ENCODE measurements around the gene CTPS1. TPM values are rescaled to one million over a fixed set of nuclear protein-coding genes. Genes with fewer than 3 reads are reported as not detected.

CTPS1 gene
- total RNA-seq, 1 experiment from 2014 or later: 139 TPM

- intact Hi-C loops (cut with micrococcal nuclease; ENCODE audit: unreplicated experiment): no loop called here
- no peak overlapping the region for H3K27ac ChIP-seq (ENCODE audit: low read depth, low read length, poor library complexity, severe bottlenecking)
- no peaks in the 10 kb centered on the region for H3K9me3 ChIP-seq (ENCODE audit: low read depth, low read length, poor library complexity, severe bottlenecking)
- no peak overlapping the region for H3K4me3 ChIP-seq (ENCODE audit: low read depth, low read length, poor library complexity, severe bottlenecking)
- no peaks in the 10 kb centered on the region for H3K27me3 ChIP-seq (replicated peaks; ENCODE audit: insufficient read depth, low read depth, low read length, poor library complexity)
- peaks cover 90% of the 10 kb centered on the region for H3K36me3 ChIP-seq (ENCODE audit: insufficient read depth, low read length, poor library complexity, severe bottlenecking)
- no peaks in the 10 kb centered on the region for H3K4me1 ChIP-seq (ENCODE audit: insufficient read depth, low read length, poor library complexity, severe bottlenecking)
- TF ChIP-seq EZH2 (IDR thresholded peaks at IDR 0.05; ENCODE audit: borderline replicate concordance, low read depth, low read length, poor library complexity, severe bottlenecking): no peak
- TF ChIP-seq, protein P1, sequence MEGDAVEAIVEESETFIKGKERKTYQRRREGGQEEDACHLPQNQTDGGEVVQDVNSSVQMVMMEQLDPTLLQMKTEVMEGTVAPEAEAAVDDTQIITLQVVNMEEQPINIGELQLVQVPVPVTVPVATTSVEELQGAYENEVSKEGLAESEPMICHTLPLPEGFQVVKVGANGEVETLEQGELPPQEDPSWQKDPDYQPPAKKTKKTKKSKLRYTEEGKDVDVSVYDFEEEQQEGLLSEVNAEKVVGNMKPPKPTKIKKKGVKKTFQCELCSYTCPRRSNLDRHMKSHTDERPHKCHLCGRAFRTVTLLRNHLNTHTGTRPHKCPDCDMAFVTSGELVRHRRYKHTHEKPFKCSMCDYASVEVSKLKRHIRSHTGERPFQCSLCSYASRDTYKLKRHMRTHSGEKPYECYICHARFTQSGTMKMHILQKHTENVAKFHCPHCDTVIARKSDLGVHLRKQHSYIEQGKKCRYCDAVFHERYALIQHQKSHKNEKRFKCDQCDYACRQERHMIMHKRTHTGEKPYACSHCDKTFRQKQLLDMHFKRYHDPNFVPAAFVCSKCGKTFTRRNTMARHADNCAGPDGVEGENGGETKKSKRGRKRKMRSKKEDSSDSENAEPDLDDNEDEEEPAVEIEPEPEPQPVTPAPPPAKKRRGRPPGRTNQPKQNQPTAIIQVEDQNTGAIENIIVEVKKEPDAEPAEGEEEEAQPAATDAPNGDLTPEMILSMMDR (conservative IDR thresholded peaks at IDR 0.05; ENCODE audit: low read depth, low read length): no peak
- BruUV-seq (replicated peaks): no TSS peak
- ChIA-PET POLR2A (ENCODE audit: low non-redundant PET) (no interaction called here), CTCF (no interaction called here)
- no peak for DNase-seq (ENCODE audit: low spot score)
Observed at GRCh38 chr1:41010345-41010744, 30.8 kb downstream of the CTPS1 start.

GRCh38 chr1:41013024-41013423 is 33.5 kb downstream of the CTPS1 start:
- Histone ChIP-seq H3K4me1 (ENCODE audit: insufficient read depth, low read length, poor library complexity, severe bottlenecking) (no peaks in the 10 kb centered on the region), H3K27ac (ENCODE audit: low read depth, low read length, poor library complexity, severe bottlenecking) (no peak overlapping the region), H3K27me3 (replicated peaks; ENCODE audit: insufficient read depth, low read depth, low read length, poor library complexity) (no peaks in the 10 kb centered on the region), H3K36me3 (ENCODE audit: insufficient read depth, low read length, poor library complexity, severe bottlenecking) (peaks cover 77% of the 10 kb centered on the region), H3K9me3 (ENCODE audit: low read depth, low read length, poor library complexity, severe bottlenecking) (no peaks in the 10 kb centered on the region), H3K4me3 (ENCODE audit: low read depth, low read length, poor library complexity, severe bottlenecking) (no peak overlapping the region)
- DNase-seq (ENCODE audit: low spot score): no peak
- TF ChIP-seq EZH2 (IDR thresholded peaks at IDR 0.05; ENCODE audit: borderline replicate concordance, low read depth, low read length, poor library complexity, severe bottlenecking): no peak
- TF ChIP-seq, protein P1 (conservative IDR thresholded peaks at IDR 0.05; ENCODE audit: low read depth, low read length): no peak
- ChIA-PET POLR2A (ENCODE audit: low non-redundant PET) (no interaction called here), CTCF (no interaction called here)
- intact Hi-C loops (cut with micrococcal nuclease; ENCODE audit: unreplicated experiment): no loop called here
- no TSS peak for BruUV-seq (replicated peaks)

GRCh38 chr1:41013796-41014195 is 34.3 kb downstream of the CTPS1 start:
- H3K27ac ChIP-seq (ENCODE audit: low read depth, low read length, poor library complexity, severe bottlenecking): no peak overlapping the region
- H3K27me3 ChIP-seq (replicated peaks; ENCODE audit: insufficient read depth, low read depth, low read length, poor library complexity): no peaks in the 10 kb centered on the region
- no peaks in the 10 kb centered on the region for H3K4me1 ChIP-seq (ENCODE audit: insufficient read depth, low read length, poor library complexity, severe bottlenecking)
- TF ChIP-seq, protein P1 (conservative IDR thresholded peaks at IDR 0.05; ENCODE audit: low read depth, low read length): no peak
- no peak for TF ChIP-seq EZH2 (IDR thresholded peaks at IDR 0.05; ENCODE audit: borderline replicate concordance, low read depth, low read length, poor library complexity, severe bottlenecking)
- ChIA-PET POLR2A (ENCODE audit: low non-redundant PET) (no interaction called here), CTCF (no interaction called here)
- no peaks in the 10 kb centered on the region for H3K9me3 ChIP-seq (ENCODE audit: low read depth, low read length, poor library complexity, severe bottlenecking)
- no TSS peak for BruUV-seq (replicated peaks)
- H3K4me3 ChIP-seq (ENCODE audit: low read depth, low read length, poor library complexity, severe bottlenecking): no peak overlapping the region
- H3K36me3 ChIP-seq (ENCODE audit: insufficient read depth, low read length, poor library complexity, severe bottlenecking): peaks cover 73% of the 10 kb centered on the region
- DNase-seq (ENCODE audit: low spot score): no peak
- intact Hi-C loops (cut with micrococcal nuclease; ENCODE audit: unreplicated experiment): no loop called here
